ENCODE measurements around the gene JAKMIP2.
"Not testable (repeated sequence)": the region's sequence is repeated elsewhere in the genome, so short reads cannot be mapped to it uniquely, and the experiment has no call there.

The JAKMIP2 gene

GRCh38 chr5:147743012-147743411 is 39.5 kb downstream of the JAKMIP2 start:
- no peak for DNase-seq

GRCh38 chr5:147742151-147742550 is 40.4 kb downstream of the JAKMIP2 start:
- DNase-seq: no peak

GRCh38 chr5:147740864-147741263 is 41.7 kb downstream of the JAKMIP2 start:
- DNase-seq: no peak

GRCh38 chr5:147737921-147738320 is 44.6 kb downstream of the JAKMIP2 start:
- DNase-seq: no peak

- DNase-seq: no peak
Observed at GRCh38 chr5:147735621-147736125, 46.9 kb downstream of the JAKMIP2 start.

GRCh38 chr5:147734894-147735293 is 47.6 kb downstream of the JAKMIP2 start:
- DNase-seq: no peak

- no peak for DNase-seq
Observed at GRCh38 chr5:147733075-147733474, 49.5 kb downstream of the JAKMIP2 start.

- DNase-seq: no peak
Observed at GRCh38 chr5:147732291-147732883, 50.1 kb downstream of the JAKMIP2 start.

GRCh38 chr5:147731431-147732290 is 50.9 kb downstream of the JAKMIP2 start:
- DNase-seq: no peak

GRCh38 chr5:147727200-147727599 is 55.3 kb downstream of the JAKMIP2 start:
- DNase-seq: no peak

GRCh38 chr5:147721191-147721960 is 61.2 kb downstream of the JAKMIP2 start:
- not testable (repeated sequence) for DNase-seq

GRCh38 chr5:147713550-147714295 is 68.8 kb downstream of the JAKMIP2 start:
- no peak for DNase-seq

- DNase-seq: no peak
Observed at GRCh38 chr5:147712598-147712997, 69.9 kb downstream of the JAKMIP2 start.

- DNase-seq: no peak
Observed at GRCh38 chr5:147712019-147712418, 70.5 kb downstream of the JAKMIP2 start.

- no peak for DNase-seq
Observed at GRCh38 chr5:147711019-147711418, 71.5 kb downstream of the JAKMIP2 start.

- no peak for DNase-seq
Observed at GRCh38 chr5:147708708-147709107, 73.8 kb downstream of the JAKMIP2 start.

- DNase-seq: no peak
Observed at GRCh38 chr5:147704544-147704943, 78.0 kb downstream of the JAKMIP2 start.

GRCh38 chr5:147701468-147701867 is 81.1 kb downstream of the JAKMIP2 start:
- DNase-seq: no peak

- no peak for DNase-seq
Observed at GRCh38 chr5:147699496-147700088, 82.9 kb downstream of the JAKMIP2 start.

- DNase-seq: no peak
Observed at GRCh38 chr5:147697380-147697779, 85.1 kb downstream of the JAKMIP2 start.

GRCh38 chr5:147694772-147695171 is 87.8 kb downstream of the JAKMIP2 start:
- no peak for DNase-seq

- no peak for DNase-seq
Observed at GRCh38 chr5:147693233-147693632, 89.3 kb downstream of the JAKMIP2 start.

All from kidney glomerular epithelial cell (primary cell).